AG10803 (cell line): ENCODE results near the gene LCE6A.

Experiments
- DNase-seq: peaks from one replicate; pipeline ENCODE4 v3.0.0; 2010; ENCODE audit warnings: low read depth
- H3K4me3 ChIP-seq: 2 replicates; pipeline ENCODE4 v1.5.1; 2011; ENCODE audit warnings: mild to moderate bottlenecking, low read length, control low read depth
- TF ChIP-seq, protein P1 (sequence below): conservative IDR thresholded peaks from 2 replicates; pipeline ENCODE4 v1.5.1; 2011; ENCODE audit warnings: mild to moderate bottlenecking, low read length, control low read depth, inconsistent platforms

LCE6A gene

GRCh38 chr1:152871731-152872126 is 29.1 kb downstream of the LCE6A start:
- TF ChIP-seq, protein P1, sequence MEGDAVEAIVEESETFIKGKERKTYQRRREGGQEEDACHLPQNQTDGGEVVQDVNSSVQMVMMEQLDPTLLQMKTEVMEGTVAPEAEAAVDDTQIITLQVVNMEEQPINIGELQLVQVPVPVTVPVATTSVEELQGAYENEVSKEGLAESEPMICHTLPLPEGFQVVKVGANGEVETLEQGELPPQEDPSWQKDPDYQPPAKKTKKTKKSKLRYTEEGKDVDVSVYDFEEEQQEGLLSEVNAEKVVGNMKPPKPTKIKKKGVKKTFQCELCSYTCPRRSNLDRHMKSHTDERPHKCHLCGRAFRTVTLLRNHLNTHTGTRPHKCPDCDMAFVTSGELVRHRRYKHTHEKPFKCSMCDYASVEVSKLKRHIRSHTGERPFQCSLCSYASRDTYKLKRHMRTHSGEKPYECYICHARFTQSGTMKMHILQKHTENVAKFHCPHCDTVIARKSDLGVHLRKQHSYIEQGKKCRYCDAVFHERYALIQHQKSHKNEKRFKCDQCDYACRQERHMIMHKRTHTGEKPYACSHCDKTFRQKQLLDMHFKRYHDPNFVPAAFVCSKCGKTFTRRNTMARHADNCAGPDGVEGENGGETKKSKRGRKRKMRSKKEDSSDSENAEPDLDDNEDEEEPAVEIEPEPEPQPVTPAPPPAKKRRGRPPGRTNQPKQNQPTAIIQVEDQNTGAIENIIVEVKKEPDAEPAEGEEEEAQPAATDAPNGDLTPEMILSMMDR: no peak
- no peak overlapping the region for H3K4me3 ChIP-seq
- no peak for DNase-seq

DNA sequence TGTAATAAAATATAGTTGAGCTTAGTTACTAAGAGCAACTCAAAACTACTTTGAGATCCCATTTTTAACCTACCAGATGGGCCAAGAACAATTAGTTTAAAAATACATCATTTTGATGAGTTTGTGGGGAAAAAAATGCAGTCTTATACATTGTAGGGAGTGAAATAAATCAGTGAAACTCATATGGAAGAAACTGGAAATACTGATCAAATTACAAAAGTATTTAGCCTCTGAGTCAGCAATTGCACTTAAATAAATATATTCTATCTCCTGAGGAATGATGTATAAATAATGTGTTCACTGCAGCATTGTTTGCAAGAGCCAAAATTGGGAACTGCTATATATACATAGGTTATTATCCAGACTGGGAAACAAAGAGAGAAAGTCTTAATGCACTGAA is 30.8 kb downstream of the LCE6A start:
- peak; percentile 5 for DNase-seq
- no peak overlapping the region for H3K4me3 ChIP-seq
- TF ChIP-seq, protein P1: no peak

DNA sequence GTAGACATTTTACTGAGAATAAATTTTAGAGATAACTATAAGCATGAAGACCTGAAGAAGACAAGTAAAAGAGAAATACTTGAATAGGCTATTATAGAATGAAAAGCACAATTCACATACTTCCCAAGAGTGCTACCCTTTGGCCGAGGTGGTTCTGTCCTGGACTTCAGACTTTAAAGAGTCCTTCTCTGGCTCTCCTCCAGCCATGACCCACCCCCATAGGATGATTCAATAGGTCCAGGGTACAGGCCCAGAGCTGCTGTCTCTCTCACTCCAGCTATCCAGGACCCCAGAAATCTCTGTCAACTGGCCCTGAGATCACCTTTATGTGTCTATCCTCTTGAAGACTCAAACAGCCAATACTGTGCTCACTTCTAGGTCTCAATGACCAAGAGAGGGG is 34.2 kb downstream of the LCE6A start:
- TF ChIP-seq, protein P1: no peak
- no peak overlapping the region for H3K4me3 ChIP-seq
- no peak for DNase-seq

DNA sequence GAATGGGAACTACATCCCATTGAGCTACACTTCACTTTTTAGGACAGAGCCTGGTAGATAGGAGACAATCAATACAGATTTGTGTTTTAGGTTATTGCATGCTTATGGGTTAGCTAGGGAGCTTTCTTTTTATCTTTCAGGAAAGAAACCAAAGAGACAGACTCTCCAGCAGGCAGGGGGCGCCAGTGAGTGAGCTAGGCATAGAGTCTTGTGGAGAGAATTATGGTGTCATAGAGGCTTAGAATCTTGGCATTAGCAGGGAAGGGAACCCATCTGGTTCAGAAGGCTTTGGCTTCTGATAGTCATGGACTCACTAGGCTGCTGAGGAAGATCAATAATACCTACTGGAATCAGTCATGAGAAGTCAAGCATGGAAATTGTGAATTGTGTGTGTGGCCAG is 35.4 kb downstream of the LCE6A start, which contains the start of gene SMCP:
SMCP (plus strand) TSS at position 281 of the 400 bp plus-strand sequence. CDS start 6,101 bp downstream, outside the sequence.
- DNase-seq: no peak
- no peak within 1 kb of the TSS for H3K4me3 ChIP-seq
- TF ChIP-seq, protein P1: no peak; the same call in 1 of the 2 replicates

DNA sequence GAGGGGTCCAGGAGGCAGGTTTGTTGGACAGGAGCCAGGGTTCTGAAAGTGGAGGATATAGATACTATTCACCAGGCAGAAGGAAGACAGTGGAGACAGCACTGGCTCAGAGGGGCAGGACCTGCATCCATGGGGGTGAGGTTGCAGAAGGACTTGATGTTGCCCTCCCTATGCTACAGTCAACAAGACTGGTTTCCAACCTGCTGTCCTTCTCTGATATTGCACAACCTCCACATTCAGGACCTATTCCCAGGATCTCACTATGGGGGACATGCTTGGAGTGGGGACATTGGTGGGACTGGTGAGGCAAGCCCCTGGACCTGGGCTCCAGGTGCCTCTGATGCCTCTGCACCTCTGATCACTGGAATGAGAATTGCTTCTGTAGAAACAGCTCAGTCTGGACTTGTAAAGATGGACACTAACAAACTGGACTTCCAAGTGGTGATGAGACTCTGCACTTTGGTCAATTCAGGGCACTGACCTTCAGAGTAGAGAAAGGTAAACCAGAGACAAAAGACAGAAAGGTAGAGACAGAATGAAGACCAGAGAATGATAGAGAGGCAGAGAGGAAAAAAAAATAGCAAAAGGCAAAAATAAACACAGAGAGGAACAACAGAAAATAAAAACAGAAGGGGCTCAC is 37.0 kb downstream of the LCE6A start:
- no peak overlapping the region for H3K4me3 ChIP-seq
- TF ChIP-seq, protein P1: no peak
- DNase-seq: no peak

DNA sequence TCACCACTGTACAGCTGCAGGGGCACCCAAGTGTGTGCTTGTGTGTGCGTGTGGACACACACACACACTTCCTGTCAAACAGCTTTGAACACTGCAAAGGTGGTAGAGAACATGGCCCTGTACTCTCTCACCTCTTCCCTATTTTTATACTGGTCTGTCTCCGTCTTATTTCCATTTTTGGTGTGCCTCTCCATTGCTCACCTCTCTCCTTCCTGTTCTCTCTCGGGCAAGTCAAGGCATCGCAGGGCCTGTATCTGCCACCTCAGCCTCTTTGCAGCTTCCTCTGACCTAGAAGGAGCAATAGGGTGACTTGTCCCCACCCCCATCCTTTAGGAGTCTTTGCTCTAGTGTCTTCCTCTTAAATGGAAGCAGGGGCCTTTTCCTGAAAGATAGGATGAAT is 37.7 kb downstream of the LCE6A start:
- TF ChIP-seq, protein P1: no peak
- no peak overlapping the region for H3K4me3 ChIP-seq
- DNase-seq: no peak

DNA sequence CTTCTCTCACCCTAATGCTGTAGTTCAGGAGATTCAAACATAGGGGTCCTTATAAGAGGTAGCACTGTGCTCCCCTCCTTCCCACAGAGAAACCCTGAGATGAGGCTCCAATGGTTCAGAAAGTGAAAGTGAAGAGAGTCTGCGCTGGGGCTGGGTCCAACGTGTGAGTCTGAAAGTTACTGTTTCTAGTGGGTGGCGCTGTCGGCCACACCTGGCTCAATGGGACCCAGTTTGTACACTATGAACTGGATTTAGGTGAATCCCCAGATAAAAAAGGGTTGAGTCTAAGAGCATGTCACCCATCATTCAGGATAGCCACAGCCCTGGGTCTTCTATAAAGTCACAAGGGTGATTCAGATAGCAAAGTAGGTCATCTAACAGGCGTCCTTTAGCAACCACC is 38.3 kb downstream of the LCE6A start:
- H3K4me3 ChIP-seq: no peak overlapping the region
- DNase-seq: no peak
- TF ChIP-seq, protein P1: no peak
